Nephron (organoid): Measurements from ENCODE around the gene SYNPO2.
"Not testable (repeated sequence)": the region's sequence is repeated elsewhere in the genome, so short reads cannot be mapped to it uniquely, and the experiment has no call there.

Experiments
- H3K27ac Mint-ChIP-seq, 3 experiments: 2 replicates each; pipeline ENCODE4 v1.8.0; 2020; ENCODE audit warnings: mixed read lengths in 3 of 3, mild to moderate bottlenecking in 2 of 3, moderate library complexity in 1 of 3
- H3K27me3 Mint-ChIP-seq: 2 replicates; pipeline ENCODE4 v1.8.0; 2021; ENCODE audit warnings: low read depth, mild to moderate bottlenecking, moderate library complexity, mixed read lengths
- H3K36me3 Mint-ChIP-seq: 2 replicates; pipeline ENCODE4 v1.8.0; 2020; ENCODE audit warnings: low read depth, mixed read lengths
- H3K4me1 Mint-ChIP-seq: 2 replicates; pipeline ENCODE4 v1.8.0; 2020; ENCODE audit warnings: mixed read lengths
- H3K4me3 Mint-ChIP-seq, 3 experiments: 2 replicates each; pipeline ENCODE4 v1.8.0; 2020; ENCODE audit warnings: mild to moderate bottlenecking in 3 of 3, mixed read lengths in 3 of 3, moderate library complexity in 2 of 3
- H3K9me3 Mint-ChIP-seq: 2 replicates; pipeline ENCODE4 v1.8.0; 2020; ENCODE audit warnings: mixed read lengths
- CTCF ChIP-seq, 3 experiments: fragments of 200-600 bp; sonication (generic); IDR thresholded peaks; one replicate each; pipeline ENCODE4 v1.5.0; 2021; ENCODE audit warnings: antibody characterized with exemption in 3 of 3; ENCODE audit not compliant: unreplicated experiment in 3 of 3

SYNPO2 gene

GRCh38 chr4:118972167-118972566 is 83.5 kb downstream of the SYNPO2 start:
- H3K9me3 Mint-ChIP-seq, result no peaks in the 10 kb centered on the region
- no peak overlapping the region for H3K4me3 Mint-ChIP-seq
- H3K27ac Mint-ChIP-seq, result peak overlapping the region; percentile 3 to 65 (median 41)
- no peak for TF ChIP-seq CTCF (IDR thresholded peaks at IDR 0.05; ENCODE audit: unreplicated experiment in 3 of 3)
- no peaks in the 10 kb centered on the region for H3K36me3 Mint-ChIP-seq
- peaks cover 55% of the 10 kb centered on the region for H3K4me1 Mint-ChIP-seq
- no peaks in the 10 kb centered on the region for H3K27me3 Mint-ChIP-seq

DNA sequence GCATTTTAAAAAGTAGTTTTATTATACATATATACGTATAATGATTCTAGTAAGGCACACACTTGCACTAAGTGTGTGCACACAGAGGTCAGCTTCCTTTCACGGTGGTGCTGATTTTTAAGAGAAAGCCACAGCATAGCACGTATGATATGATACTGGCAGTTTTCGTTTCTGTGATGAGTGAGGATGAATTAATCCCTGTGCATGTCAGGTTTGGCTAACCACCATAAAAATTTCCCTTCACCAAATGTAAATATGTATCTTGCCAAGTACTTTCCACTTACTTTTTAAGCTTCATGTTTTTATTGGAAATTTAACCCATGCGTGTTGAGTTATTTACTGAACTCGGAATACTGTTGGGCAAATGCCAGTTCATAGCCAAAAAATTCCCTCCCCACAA is 84.6 kb downstream of the SYNPO2 start:
- TF ChIP-seq CTCF (IDR thresholded peaks at IDR 0.05; ENCODE audit: unreplicated experiment in 3 of 3), result no peak

GRCh38 chr4:118974758-118975157 is 86.1 kb downstream of the SYNPO2 start:
- Mint-ChIP-seq H3K4me3 (no peak overlapping the region), H3K27ac (peak overlapping the region in 1 of 3 experiments; percentile 8), H3K9me3 (no peaks in the 10 kb centered on the region), H3K36me3 (no peaks in the 10 kb centered on the region), H3K27me3 (no peaks in the 10 kb centered on the region), H3K4me1 (peaks cover 29% of the 10 kb centered on the region)
- no peak for TF ChIP-seq CTCF (IDR thresholded peaks at IDR 0.05; ENCODE audit: unreplicated experiment in 3 of 3)

More for the DNA sequence above, 84.6 kb downstream of the SYNPO2 start:
- H3K27me3 Mint-ChIP-seq, result no peaks in the 10 kb centered on the region
- no peaks in the 10 kb centered on the region for H3K36me3 Mint-ChIP-seq
- H3K4me1 Mint-ChIP-seq, result peaks cover 43% of the 10 kb centered on the region
- no peak overlapping the region for H3K4me3 Mint-ChIP-seq
- no peaks in the 10 kb centered on the region for H3K9me3 Mint-ChIP-seq
- peak overlapping the region in 2 of 3 experiments; percentile 11 to 48 for H3K27ac Mint-ChIP-seq

GRCh38 chr4:118975449-118976192 is 87.0 kb downstream of the SYNPO2 start:
- peak overlapping the region in 1 of 3 experiments; percentile 8 for H3K27ac Mint-ChIP-seq
- no peaks in the 10 kb centered on the region for H3K27me3 Mint-ChIP-seq
- no peak for TF ChIP-seq CTCF (IDR thresholded peaks at IDR 0.05; ENCODE audit: unreplicated experiment in 3 of 3)
- H3K9me3 Mint-ChIP-seq, result no peaks in the 10 kb centered on the region
- no peak overlapping the region for H3K4me3 Mint-ChIP-seq
- peaks cover 29% of the 10 kb centered on the region for H3K4me1 Mint-ChIP-seq
- H3K36me3 Mint-ChIP-seq, result no peaks in the 10 kb centered on the region

DNA sequence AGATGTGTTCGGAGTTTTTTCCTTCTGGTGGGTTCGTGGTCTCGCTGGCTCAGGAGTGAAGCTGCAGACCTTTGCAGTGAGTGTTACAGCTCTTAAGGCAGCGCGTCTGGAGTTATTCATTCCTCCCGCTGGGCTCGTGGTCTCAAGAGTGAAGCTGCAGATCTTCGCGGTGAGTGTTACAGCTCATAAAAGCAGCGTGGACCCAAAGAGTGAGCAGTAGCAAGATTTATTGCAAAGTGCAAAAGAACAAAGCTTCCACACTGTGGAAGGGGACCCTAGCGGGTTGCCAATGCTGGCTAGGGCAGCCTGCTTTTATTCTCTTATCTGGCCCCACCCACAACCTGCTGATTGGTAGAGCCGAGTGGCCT is 87.5 kb downstream of the SYNPO2 start:
- H3K27ac Mint-ChIP-seq, H3K36me3 Mint-ChIP-seq, H3K4me3 Mint-ChIP-seq, H3K27me3 Mint-ChIP-seq, H3K9me3 Mint-ChIP-seq: not testable (repeated sequence)
- H3K4me1 Mint-ChIP-seq, result peaks cover 29% of the 10 kb centered on the region

DNA sequence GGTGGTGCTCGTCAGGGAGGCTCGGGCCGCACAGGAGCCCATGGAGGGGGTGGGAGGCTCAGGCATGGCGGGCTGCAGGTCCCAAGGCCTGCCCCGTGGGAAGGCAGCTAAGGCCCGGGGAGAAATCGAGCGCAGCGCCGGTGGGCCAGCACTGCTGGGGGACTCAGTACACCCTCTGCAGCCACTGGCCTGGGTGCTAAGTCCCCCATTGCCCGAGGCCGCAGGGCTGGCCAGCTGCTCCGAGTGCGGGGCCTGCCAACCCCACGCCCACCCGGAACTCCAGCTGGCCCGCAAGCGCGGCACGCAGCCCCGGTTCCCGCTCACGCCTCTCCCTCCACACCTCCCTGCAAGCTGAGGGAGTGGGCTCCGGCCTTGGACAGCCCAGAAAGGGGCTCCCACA is 88.4 kb downstream of the SYNPO2 start:
- H3K27ac Mint-ChIP-seq, H3K4me3 Mint-ChIP-seq, H3K9me3 Mint-ChIP-seq, H3K36me3 Mint-ChIP-seq, H3K27me3 Mint-ChIP-seq: not testable (repeated sequence)
- H3K4me1 Mint-ChIP-seq, result peaks cover 27% of the 10 kb centered on the region

DNA sequence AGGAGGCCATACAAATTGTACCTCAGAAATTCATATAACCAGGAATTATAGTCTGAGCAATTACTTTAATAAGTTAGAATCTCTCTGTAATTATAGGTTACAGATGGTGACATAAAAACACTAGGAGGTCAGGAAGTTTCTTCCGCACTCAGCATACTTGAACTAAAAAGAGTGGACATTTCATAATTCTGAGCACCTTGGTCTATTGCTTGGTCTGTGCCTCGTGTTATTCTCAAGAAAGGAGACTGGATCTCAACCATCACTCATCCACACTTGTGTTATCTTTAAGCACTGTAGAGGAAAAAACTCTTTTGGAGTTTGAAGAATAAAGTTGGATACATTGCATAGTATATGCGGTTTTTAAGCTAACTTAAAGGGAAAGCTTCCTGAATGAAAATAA is 91.1 kb downstream of the SYNPO2 start:
- Mint-ChIP-seq H3K4me1 (peaks cover 24% of the 10 kb centered on the region), H3K9me3 (no peaks in the 10 kb centered on the region), H3K4me3 (no peak overlapping the region), H3K27ac (no peak overlapping the region), H3K27me3 (no peaks in the 10 kb centered on the region), H3K36me3 (no peaks in the 10 kb centered on the region)
- TF ChIP-seq CTCF (IDR thresholded peaks at IDR 0.05; ENCODE audit: unreplicated experiment in 3 of 3), result no peak
